GM12878 (cell line): ENCODE measurements around the gene TMEM72. TPM values are rescaled to one million over a fixed set of nuclear protein-coding genes. Genes with fewer than 3 reads are reported as not detected.
A peak's percentile ranks its signal among the peaks of the same experiment; 100 is the strongest.

Source experiments
- ATAC-seq: fragments of 200-7000 bp; cut with Tn5 transposase; 3 replicates; pipeline ENCODE4 v1.9.1; 2020; ENCODE audit warnings: mild to moderate bottlenecking, moderate library complexity
- BruUV-seq: library from RNA; stranded (reverse); fragments of 400-500 nt; replicated peaks from 2 replicates; lab custom pipeline; 2021; lab: Mats Ljungman, UMichigan
- CTCF ChIA-PET: fragments of 300-600 bp; sonication (Branson Sonifier 250); formaldehyde crosslinking; extraction: SDS; loops from one replicate; lab custom pipeline; 2021; ENCODE audit warnings: inconsistent platforms; lab: Yijun Ruan, JAX
- POLR2A ChIA-PET: fragments of 350-600 bp; formaldehyde crosslinking; extraction: SDS; loops from one replicate; lab custom pipeline; 2021; ENCODE audit warnings: inconsistent platforms; lab: Charles Lee
- RAD21 ChIA-PET: fragments of 300-600 bp; sonication (Branson Sonifier 250); formaldehyde crosslinking; loops from one replicate; lab custom pipeline; 2023; ENCODE audit warnings: antibody characterized with exemption; ENCODE audit not compliant: unreplicated experiment; lab: Charles Lee
- SMC1A ChIA-PET: fragments of 300-600 bp; sonication (Branson Sonifier 250); formaldehyde crosslinking; loops from one replicate; lab custom pipeline; 2023; ENCODE audit not compliant: unreplicated experiment, uncharacterized antibody; lab: Charles Lee
- DNase-seq: peaks from one replicate; pipeline ENCODE4 v3.0.0-alpha.2; 2011; ENCODE audit warnings: low read depth, low spot score
- FAIRE-seq: peaks from 3 replicates; lab custom pipeline; 2011; peaks lifted over from hg19 to GRCh38; lab: Jason Lieb, UNC
- H2AFZ ChIP-seq: 2 replicates; pipeline ENCODE4 v1.6.0; 2011; ENCODE audit warnings: low read depth, low read length, control low read depth; ENCODE audit not compliant: control insufficient read depth
- H3K27ac ChIP-seq: 2 replicates; pipeline ENCODE4 v1.5.1; 2011; ENCODE audit warnings: control low read depth; ENCODE audit not compliant: control insufficient read depth, insufficient read depth
- H3K27me3 ChIP-seq, 2 experiments: replicated peaks in 1 of 2; 2 replicates each; pipeline versions ENCODE4 v1.6.0 to v1.6.1; 2011; ENCODE audit warnings: low read length in 1 of 2; ENCODE audit not compliant: control insufficient read depth in 2 of 2, insufficient read depth in 2 of 2
- H3K36me3 ChIP-seq, 2 experiments: 2 replicates each; pipeline ENCODE4 v1.5.1; 2011; ENCODE audit warnings: low read length in 1 of 2; ENCODE audit not compliant: control insufficient read depth in 2 of 2, insufficient read depth in 2 of 2
- H3K4me1 ChIP-seq: 2 replicates; pipeline ENCODE4 v1.6.1; 2011; ENCODE audit warnings: mild to moderate bottlenecking, low read length, moderate library complexity, mixed read lengths; ENCODE audit not compliant: control insufficient read depth, insufficient read depth
- H3K4me2 ChIP-seq: 2 replicates; pipeline ENCODE4 v1.6.0; 2011; ENCODE audit warnings: control low read depth; ENCODE audit not compliant: control insufficient read depth, insufficient read depth
- H3K4me3 ChIP-seq: fragments of 200-600 bp; sonication (generic); 2 replicates; pipeline ENCODE4 v1.5.1; 2016
- H3K79me2 ChIP-seq: 2 replicates; pipeline ENCODE4 v1.6.0; 2011; ENCODE audit warnings: low read length; ENCODE audit not compliant: control insufficient read depth, insufficient read depth
- H3K9ac ChIP-seq: 2 replicates; pipeline ENCODE4 v1.8.0; 2011; ENCODE audit warnings: low read length, control low read depth, mixed read lengths; ENCODE audit not compliant: control insufficient read depth, insufficient read depth
- H3K9me3 ChIP-seq: replicated peaks from 3 replicates; pipeline ENCODE4 v1.5.1; 2011; ENCODE audit warnings: mild to moderate bottlenecking, low read length; ENCODE audit not compliant: control insufficient read depth, insufficient read depth
- H4K20me1 ChIP-seq: 2 replicates; pipeline ENCODE4 v1.6.0; 2011; ENCODE audit not compliant: control insufficient read depth, insufficient read depth
- EGR1 ChIP-seq, 2 experiments: IDR thresholded peaks; 1 replicate in 1 of 2; 2 replicates in 1 of 2; pipeline ENCODE4 v1.6.1; 2011 to 2012; ENCODE audit warnings: low read depth in 2 of 2, low read length in 2 of 2, borderline replicate concordance in 1 of 2, mild to moderate bottlenecking in 1 of 2, moderate library complexity in 1 of 2
- HDGF ChIP-seq: fragments of 450-650 bp; IDR thresholded peaks from 2 replicates; pipeline ENCODE4 v1.6.1; 2016; ENCODE audit warnings: antibody characterized with exemption
- KAT2A ChIP-seq: conservative IDR thresholded peaks from 2 replicates; pipeline ENCODE4 v1.6.1; 2011; ENCODE audit warnings: low read depth, low read length; ENCODE audit not compliant: control insufficient read depth
- NBN ChIP-seq: fragments of 450-650 bp; IDR thresholded peaks from 2 replicates; pipeline ENCODE4 v1.6.1; 2016
- NRF1 ChIP-seq: conservative IDR thresholded peaks from 2 replicates; pipeline ENCODE4 v1.6.1; 2011; ENCODE audit warnings: mild to moderate bottlenecking, low read depth, low read length, improper control_type of control experiment
- PML ChIP-seq: IDR thresholded peaks from 2 replicates; pipeline ENCODE4 v1.6.1; 2012; ENCODE audit warnings: low read length, inconsistent platforms
- POLR2AphosphoS5 ChIP-seq: IDR thresholded peaks from 2 replicates; pipeline ENCODE4 v1.6.1; 2011; ENCODE audit warnings: mild to moderate bottlenecking, low read length, inconsistent platforms
- SMAD1 ChIP-seq: fragments of 450-650 bp; IDR thresholded peaks from 2 replicates; pipeline ENCODE4 v1.6.1; 2018; ENCODE audit warnings: mild to moderate bottlenecking, low read depth; ENCODE audit not compliant: partially characterized antibody
- SMARCA5 ChIP-seq: fragments of 450-650 bp; IDR thresholded peaks from 2 replicates; pipeline ENCODE4 v1.6.1; 2017; ENCODE audit warnings: mild to moderate bottlenecking
- SPI1 ChIP-seq: IDR thresholded peaks from 2 replicates; pipeline ENCODE4 v1.6.1; 2011; ENCODE audit warnings: low read depth, mild to moderate bottlenecking, low read length, moderate library complexity, borderline replicate concordance; ENCODE audit not compliant: insufficient read depth
- WGBS: methylation state at CpG from one replicate; pipeline ENCODE4 v1.1.6; 2016; ENCODE audit warnings: low lambda C conversion rate; ENCODE audit not compliant: insufficient replicate concordance, insufficient coverage; ENCODE audit errors: missing lambda C conversion rate; 5-methylcytosine and 5-hydroxymethylcytosine counted together
- in situ Hi-C: fragments of 300-500 bp; cut with MboI; formaldehyde crosslinking; loops from 9 replicates; pipeline ENCODE4 v1.14.3; 2018; ENCODE audit warnings: mixed read lengths
- intact Hi-C: fragments of 100-400 bp; cut with micrococcal nuclease; formaldehyde crosslinking; loops from one replicate; pipeline ENCODE4 v1.14.2; 2022; ENCODE audit not compliant: unreplicated experiment
- polyA plus RNA-seq, 11 experiments: library from polyadenylated mRNA; depleted of rRNA in 4 of 11; unstranded in 6 of 11; stranded (reverse) in 5 of 11; fragments of >200 nt; fragmentation: Nextera tagmentation in 4 of 11; fragmentation: Illumina TruSeq in 1 of 11; extraction: Ambion mirVana in 4 of 11; extraction: Trizol in 1 of 11; gene quantifications; 1 replicate in 1 of 11; 2 replicates in 10 of 11; pipeline versions ENCODE4 v1.2.1 to v1.2.3, GENCODE V29; 2011 to 2016; ENCODE audit warnings: inconsistent platforms in 2 of 11, missing spikeins in 2 of 11, low read depth in 1 of 11
- total RNA-seq, 4 experiments: library from RNA; depleted of rRNA in 3 of 4; stranded (reverse); fragments of >200 nt in 3 of 4; fragmentation: Illumina TruSeq in 1 of 4; extraction: Trizol in 1 of 4; gene quantifications; 2 replicates each; pipeline versions ENCODE4 v1.2.1 to v1.2.3, GENCODE V29; 2013 to 2021
- TF ChIP-seq, protein P1 (sequence below): fragments of 450-650 bp; IDR thresholded peaks from 2 replicates; pipeline ENCODE4 v1.6.1; 2017; ENCODE audit warnings: low read depth, mild to moderate bottlenecking, moderate library complexity
- TF ChIP-seq, protein P2 (sequence below): fragments of 450-650 bp; formaldehyde crosslinking; IDR thresholded peaks from 2 replicates; pipeline ENCODE4 v1.4.0; 2022; ENCODE audit warnings: mild to moderate bottlenecking, moderate library complexity

The TMEM72 gene
- total and polyA plus RNA-seq, 10 of the 15 experiments (the other 5 are each of a cell fraction or from before 2014, with no cell fraction given), result 0.12 TPM; not detected in 9

DNA sequence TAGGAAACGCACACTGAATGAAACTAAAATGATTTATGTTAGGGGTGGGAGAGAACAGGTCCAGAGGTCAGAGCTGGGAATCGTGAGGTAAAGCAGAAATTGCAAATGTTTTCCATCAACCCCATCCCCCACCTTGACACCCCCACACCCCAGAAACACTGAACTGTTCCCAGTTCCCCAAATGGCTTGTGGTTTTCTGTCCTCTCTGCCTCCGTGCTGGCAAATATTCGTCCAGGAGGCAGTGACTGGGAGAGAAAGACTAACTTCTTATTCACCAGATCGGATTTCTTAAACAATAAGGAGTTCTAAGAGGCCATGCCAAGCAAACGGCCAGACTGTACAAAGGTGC lies 47.7 kb downstream of the TMEM72 start (continued):
- TF ChIP-seq, protein P1, sequence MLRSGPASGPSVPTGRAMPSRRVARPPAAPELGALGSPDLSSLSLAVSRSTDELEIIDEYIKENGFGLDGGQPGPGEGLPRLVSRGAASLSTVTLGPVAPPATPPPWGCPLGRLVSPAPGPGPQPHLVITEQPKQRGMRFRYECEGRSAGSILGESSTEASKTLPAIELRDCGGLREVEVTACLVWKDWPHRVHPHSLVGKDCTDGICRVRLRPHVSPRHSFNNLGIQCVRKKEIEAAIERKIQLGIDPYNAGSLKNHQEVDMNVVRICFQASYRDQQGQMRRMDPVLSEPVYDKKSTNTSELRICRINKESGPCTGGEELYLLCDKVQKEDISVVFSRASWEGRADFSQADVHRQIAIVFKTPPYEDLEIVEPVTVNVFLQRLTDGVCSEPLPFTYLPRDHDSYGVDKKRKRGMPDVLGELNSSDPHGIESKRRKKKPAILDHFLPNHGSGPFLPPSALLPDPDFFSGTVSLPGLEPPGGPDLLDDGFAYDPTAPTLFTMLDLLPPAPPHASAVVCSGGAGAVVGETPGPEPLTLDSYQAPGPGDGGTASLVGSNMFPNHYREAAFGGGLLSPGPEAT, result 0 out of 2 replicates have a peak, but pooled peaks have one; percentile 1
- TF ChIP-seq SPI1, result peak; percentile 65; the same call in 1 of the 2 replicates
- TF ChIP-seq, all 136 proteins: peak for 5

DNA sequence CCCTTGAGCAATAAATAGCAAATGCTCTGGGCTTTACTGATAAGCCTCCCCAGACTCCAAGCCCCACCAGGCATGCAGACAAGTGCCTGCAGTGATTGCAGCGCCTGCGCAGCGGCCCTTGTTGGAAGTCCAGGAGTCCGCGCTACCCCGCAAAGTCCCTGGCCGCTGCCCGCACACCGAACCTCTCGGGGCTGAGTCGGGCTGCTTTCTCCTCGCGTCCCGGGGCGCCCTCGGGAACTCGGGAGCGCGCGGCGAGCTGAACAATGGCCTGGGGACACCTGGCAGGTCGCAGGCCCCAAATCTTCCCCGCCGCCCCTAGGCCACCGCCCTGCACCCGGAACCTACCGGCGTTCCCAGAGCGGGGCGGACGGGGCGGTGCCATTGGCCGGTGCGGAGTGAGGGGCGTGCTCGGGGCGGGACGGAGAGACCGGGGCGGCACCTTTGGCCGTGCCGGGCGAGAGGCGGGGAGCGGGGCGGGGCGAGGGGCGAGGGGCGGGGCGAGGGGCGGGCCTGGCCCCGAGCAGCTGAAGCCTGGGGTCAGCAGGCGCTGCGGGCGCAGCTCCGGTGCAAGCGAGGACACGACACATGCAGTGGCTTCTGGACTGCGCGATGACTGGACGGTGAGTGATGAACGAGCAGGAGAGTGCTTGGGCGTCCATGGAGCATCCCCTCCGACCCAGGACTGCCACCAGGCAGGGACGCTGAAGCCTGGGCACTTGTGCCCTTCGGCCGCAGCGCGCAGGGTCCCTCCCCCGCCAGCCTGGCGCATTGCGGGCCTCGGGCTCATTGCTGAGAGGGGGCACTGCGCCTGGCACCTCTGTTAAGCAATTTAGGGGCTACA lies 48.3 kb downstream of the TMEM72 start, which contains the start of gene RASSF4:
RASSF4 (plus strand) TSS at position 556 of the 841 bp plus-strand sequence. CDS start 10,401 bp downstream, outside the sequence.
- Histone ChIP-seq H3K27me3 (no peaks in the 10 kb centered on the region), H3K4me2 (peak within 1 kb of the TSS; percentile 91), H3K4me1 (peaks cover 43% of the 10 kb centered on the region), H2AFZ (peak within 1 kb of the TSS; percentile 76), H3K79me2 (peaks cover 43% of the 10 kb centered on the region), H3K9ac (peak within 1 kb of the TSS; percentile 74), H3K9me3 (no peaks in the 10 kb centered on the region), H3K27ac (peak within 1 kb of the TSS; percentile 71), H4K20me1 (no peaks in the 10 kb centered on the region), H3K36me3 (no peaks in the 10 kb centered on the region), H3K4me3 (peak within 1 kb of the TSS; percentile 92)
- FAIRE-seq, result no peak
- no peak for DNase-seq
- ChIA-PET CTCF (interaction anchor here (0.7 to 3.9 kb wide), 5 partner anchors 9 to 26 kb away, joined by 3 to 15 read pairs (median 3); no protein-coding TSS in a partner anchor), RAD21 (interaction anchor here (0.7 to 1.8 kb wide), 6 partner anchors 9 to 26 kb away, joined by 3 to 7 read pairs (median 4); no protein-coding TSS in a partner anchor), POLR2A (interaction anchor here (1.3 to 14.0 kb wide), 3 partner anchors 12 to 43 kb away, joined by 3 to 174 read pairs (median 3); no protein-coding TSS in a partner anchor), SMC1A (interaction anchor here (1.1 to 2.9 kb wide), 3 partner anchors 10 to 27 kb away, joined by 3 to 15 read pairs (median 7); no protein-coding TSS in a partner anchor)
- intact Hi-C loops (loop anchor here (2.0 to 10.0 kb wide), 3 partner anchors 15 to 1815 kb away; partner anchors contain the start of gene ALOX5), in situ Hi-C loops (loop anchor here (10.0 to 25.0 kb wide), 2 partner anchors 1555 to 1797 kb away; partner anchors contain the start of gene HNRNPF)
- no TSS peak for BruUV-seq
- 3% methylated on average over 42 of the region's 74 CpGs for WGBS
- peak; percentile 92 for ATAC-seq
- TF ChIP-seq NBN (peak; percentile 38; the same call in 1 of the 2 replicates), HDGF (peak; percentile 41; the same call in 1 of the 2 replicates), EGR1 (IDR thresholded peaks at IDR 0.05; ENCODE audit: borderline replicate concordance in 1 of 2, low read depth in 2 of 2, low read length in 2 of 2) (0 out of 3 replicates have a peak, but pooled peaks of 1 of the 2 experiments have one; percentile 4), PML (peak; percentile 79; the same call in 1 of the 2 replicates), POLR2AphosphoS5 (peak; percentile 49; the same call in 1 of the 2 replicates), NRF1 (peak; percentile 47), SMAD1 (no peak), KAT2A (no peak), SMARCA5 (0 out of 2 replicates have a peak, but pooled peaks have one; percentile 43)
- TF ChIP-seq, protein P2, sequence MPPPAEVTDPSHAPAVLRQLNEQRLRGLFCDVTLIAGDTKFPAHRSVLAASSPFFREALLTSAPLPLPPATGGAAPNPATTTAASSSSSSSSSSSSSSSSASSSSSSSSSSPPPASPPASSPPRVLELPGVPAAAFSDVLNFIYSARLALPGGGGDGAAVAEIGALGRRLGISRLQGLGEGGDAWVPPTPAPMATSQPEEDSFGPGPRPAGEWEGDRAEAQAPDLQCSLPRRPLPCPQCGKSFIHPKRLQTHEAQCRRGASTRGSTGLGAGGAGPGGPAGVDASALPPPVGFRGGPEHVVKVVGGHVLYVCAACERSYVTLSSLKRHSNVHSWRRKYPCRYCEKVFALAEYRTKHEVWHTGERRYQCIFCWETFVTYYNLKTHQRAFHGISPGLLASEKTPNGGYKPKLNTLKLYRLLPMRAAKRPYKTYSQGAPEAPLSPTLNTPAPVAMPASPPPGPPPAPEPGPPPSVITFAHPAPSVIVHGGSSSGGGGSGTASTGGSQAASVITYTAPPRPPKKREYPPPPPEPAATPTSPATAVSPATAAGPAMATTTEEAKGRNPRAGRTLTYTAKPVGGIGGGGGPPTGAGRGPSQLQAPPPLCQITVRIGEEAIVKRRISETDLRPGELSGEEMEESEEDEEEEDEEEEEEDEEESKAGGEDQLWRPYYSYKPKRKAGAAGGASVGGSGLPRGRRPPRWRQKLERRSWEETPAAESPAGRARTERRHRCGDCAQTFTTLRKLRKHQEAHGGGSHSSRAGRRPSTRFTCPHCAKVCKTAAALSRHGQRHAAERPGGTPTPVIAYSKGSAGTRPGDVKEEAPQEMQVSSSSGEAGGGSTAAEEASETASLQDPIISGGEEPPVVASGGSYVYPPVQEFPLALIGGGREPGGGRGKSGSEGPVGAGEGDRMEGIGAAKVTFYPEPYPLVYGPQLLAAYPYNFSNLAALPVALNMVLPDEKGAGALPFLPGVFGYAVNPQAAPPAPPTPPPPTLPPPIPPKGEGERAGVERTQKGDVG (CRISPR knock-in tag), result no peak
